AG04450 (cell line): ENCODE measurements around the gene MAGI2. TPM values are rescaled to one million over a fixed set of nuclear protein-coding genes. Genes with fewer than 3 reads are reported as not detected.

Source experiments
- CTCF ChIA-PET: fragments of 300-600, 350-600 bp; formaldehyde crosslinking; extraction: SDS; loops from one replicate; lab custom pipeline; 2022; ENCODE audit warnings: antibody characterized with exemption, inconsistent platforms; lab: Charles Lee
- POLR2A ChIA-PET: fragments of 350-600 bp; formaldehyde crosslinking; extraction: SDS; loops from one replicate; lab custom pipeline; 2021; ENCODE audit warnings: antibody characterized with exemption, inconsistent platforms; lab: Yijun Ruan, JAX
- DNase-seq: peaks from one replicate; pipeline ENCODE4 v3.0.0-alpha.2; 2011; ENCODE audit warnings: low read depth, low spot score
- H3K27ac ChIP-seq: one replicate; pipeline ENCODE4 v1.5.1; 2012; ENCODE audit warnings: low read depth, low read length, control low read depth
- H3K27me3 ChIP-seq: one replicate; pipeline ENCODE4 v1.6.0; 2012; ENCODE audit warnings: low read length; ENCODE audit not compliant: control insufficient read depth, insufficient read depth
- H3K4me3 ChIP-seq: 2 replicates; pipeline ENCODE4 v1.5.1; 2011; ENCODE audit warnings: mild to moderate bottlenecking, low read depth, low read length, control low read depth
- H3K9me3 ChIP-seq: 2 replicates; pipeline ENCODE4 v1.5.1; 2012; ENCODE audit warnings: low read length; ENCODE audit not compliant: control insufficient read depth, insufficient read depth
- polyA plus RNA-seq: library from polyadenylated mRNA; depleted of rRNA; stranded (reverse); fragments of >200 nt; gene quantifications from 2 replicates; pipeline ENCODE4 v1.2.3, GENCODE V29; 2011
- TF ChIP-seq, protein P1 (sequence below): IDR thresholded peaks from 2 replicates; pipeline ENCODE4 v1.5.1; 2011; ENCODE audit warnings: low read depth, low read length, control low read depth, inconsistent platforms

Gene MAGI2
- polyA plus RNA-seq, 1 experiment, result 2.3 TPM

DNA sequence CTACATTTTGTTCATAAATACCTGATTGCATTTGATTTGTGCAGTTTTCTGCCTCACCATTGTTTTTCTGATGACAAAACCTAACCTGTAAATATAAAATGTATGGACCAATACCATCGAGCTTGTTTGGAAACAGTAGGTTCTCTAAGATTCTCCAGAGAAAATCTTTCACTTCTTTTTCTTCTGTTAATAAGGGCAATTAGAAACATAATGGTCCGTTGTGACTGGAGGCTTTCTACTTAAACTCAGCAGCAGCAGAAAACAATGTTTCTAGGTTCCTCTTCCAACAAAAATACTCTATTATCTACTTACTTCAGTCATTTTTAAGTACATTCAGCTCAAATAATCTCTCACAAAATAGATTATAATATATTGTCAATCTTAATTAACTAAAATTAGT is 1053.4 kb downstream of the MAGI2 start:
- TF ChIP-seq, protein P1, sequence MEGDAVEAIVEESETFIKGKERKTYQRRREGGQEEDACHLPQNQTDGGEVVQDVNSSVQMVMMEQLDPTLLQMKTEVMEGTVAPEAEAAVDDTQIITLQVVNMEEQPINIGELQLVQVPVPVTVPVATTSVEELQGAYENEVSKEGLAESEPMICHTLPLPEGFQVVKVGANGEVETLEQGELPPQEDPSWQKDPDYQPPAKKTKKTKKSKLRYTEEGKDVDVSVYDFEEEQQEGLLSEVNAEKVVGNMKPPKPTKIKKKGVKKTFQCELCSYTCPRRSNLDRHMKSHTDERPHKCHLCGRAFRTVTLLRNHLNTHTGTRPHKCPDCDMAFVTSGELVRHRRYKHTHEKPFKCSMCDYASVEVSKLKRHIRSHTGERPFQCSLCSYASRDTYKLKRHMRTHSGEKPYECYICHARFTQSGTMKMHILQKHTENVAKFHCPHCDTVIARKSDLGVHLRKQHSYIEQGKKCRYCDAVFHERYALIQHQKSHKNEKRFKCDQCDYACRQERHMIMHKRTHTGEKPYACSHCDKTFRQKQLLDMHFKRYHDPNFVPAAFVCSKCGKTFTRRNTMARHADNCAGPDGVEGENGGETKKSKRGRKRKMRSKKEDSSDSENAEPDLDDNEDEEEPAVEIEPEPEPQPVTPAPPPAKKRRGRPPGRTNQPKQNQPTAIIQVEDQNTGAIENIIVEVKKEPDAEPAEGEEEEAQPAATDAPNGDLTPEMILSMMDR, result no peak
- no peak overlapping the region for H3K27ac ChIP-seq
- no peaks in the 10 kb centered on the region for H3K27me3 ChIP-seq
- DNase-seq, result no peak
- no peak overlapping the region for H3K4me3 ChIP-seq
- H3K9me3 ChIP-seq, result no peaks in the 10 kb centered on the region
- ChIA-PET CTCF (interaction anchor here (0.6 kb wide), 1 partner anchor 712 kb away, joined by 14 read pairs; no protein-coding TSS in a partner anchor), POLR2A (no interaction called here)

DNA sequence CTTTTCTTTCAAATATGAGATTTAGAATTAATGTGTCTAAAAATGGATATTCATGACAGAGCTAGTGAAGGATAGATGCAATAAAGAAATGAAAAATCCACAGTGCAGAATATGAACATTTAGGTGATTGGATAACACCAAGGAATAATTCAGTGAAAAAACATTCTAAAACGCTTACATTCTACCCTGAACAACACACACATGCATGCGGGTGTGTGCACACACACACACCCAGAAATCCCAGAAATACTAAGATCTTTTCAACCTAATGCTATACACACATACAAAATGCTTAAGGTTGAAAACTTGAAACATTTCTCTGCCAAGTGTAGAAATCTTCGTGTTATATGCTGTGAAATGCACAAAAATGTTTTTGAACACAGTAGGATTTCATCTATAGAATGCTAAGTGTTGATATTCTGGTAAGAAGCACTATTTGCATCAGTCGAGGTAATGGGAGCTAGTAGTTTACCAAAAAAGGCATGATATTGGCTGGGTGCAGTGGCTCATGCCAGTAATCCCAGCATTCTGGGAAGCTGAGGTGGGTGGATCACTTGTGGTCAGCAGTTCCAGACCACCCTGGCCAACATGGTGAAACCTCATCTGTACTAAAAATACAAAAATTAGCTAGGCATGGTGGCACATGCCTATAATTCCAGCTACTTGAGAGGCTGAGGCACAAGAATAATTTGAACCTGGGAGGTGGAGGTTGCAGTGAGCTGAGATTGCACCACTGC is 1054.3 kb downstream of the MAGI2 start:
- H3K27me3 ChIP-seq, result no peaks in the 10 kb centered on the region
- TF ChIP-seq, protein P1, result no peak
- ChIA-PET CTCF (interaction anchor here (0.6 kb wide), 1 partner anchor 711 kb away, joined by 14 read pairs; no protein-coding TSS in a partner anchor), POLR2A (no interaction called here)
- H3K4me3 ChIP-seq, result no peak overlapping the region
- H3K27ac ChIP-seq, result no peak overlapping the region
- no peaks in the 10 kb centered on the region for H3K9me3 ChIP-seq
- DNase-seq, result no peak

DNA sequence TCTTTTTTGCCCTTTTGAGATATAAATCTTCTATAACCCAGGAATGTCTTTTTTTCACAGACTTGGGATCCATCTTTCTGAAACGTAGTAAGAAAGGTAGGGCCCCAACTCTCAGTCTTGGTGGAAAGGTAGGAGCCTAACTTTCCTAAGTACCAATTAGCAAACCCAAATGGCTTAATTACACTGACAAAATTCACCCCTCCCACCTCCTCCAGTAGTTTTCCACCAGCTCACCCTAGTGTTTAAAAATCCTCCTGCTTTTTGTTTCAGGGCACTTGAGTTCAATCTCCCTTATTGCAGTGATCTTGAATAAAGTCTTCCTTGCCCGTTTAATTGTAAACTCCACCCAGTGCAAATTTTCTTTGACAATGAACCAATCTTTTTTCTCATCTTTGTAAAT is 1054.9 kb downstream of the MAGI2 start:
- H3K27me3 ChIP-seq, result no peaks in the 10 kb centered on the region
- no peak for DNase-seq
- CTCF ChIA-PET, result no interaction called here
- H3K27ac ChIP-seq, result no peak overlapping the region
- TF ChIP-seq, protein P1, result no peak
- no peak overlapping the region for H3K4me3 ChIP-seq
- POLR2A ChIA-PET, result no interaction called here
- no peaks in the 10 kb centered on the region for H3K9me3 ChIP-seq

DNA sequence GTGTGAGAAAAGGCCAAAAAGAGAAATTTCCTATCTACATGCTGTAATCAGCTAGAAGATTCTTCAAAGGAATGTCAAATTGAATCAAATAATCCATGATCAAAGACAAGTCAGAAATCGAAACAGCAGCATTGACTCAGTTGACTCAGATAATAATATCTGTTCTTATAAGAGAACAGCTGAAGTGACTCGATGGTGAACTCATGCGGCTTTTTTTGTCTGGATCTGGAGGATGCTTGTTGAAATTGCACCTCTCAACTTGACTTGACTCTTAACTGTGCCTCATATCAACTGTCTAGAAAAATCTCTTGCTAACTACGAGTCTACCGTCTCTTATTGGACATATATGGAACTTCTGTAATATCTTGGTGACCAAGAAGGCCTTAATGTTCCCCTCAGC is 1055.4 kb downstream of the MAGI2 start:
- Histone ChIP-seq H3K27me3 (no peaks in the 10 kb centered on the region), H3K4me3 (no peak overlapping the region), H3K27ac (no peak overlapping the region), H3K9me3 (no peaks in the 10 kb centered on the region)
- ChIA-PET CTCF (no interaction called here), POLR2A (no interaction called here)
- no peak for DNase-seq
- TF ChIP-seq, protein P1, result no peak

DNA sequence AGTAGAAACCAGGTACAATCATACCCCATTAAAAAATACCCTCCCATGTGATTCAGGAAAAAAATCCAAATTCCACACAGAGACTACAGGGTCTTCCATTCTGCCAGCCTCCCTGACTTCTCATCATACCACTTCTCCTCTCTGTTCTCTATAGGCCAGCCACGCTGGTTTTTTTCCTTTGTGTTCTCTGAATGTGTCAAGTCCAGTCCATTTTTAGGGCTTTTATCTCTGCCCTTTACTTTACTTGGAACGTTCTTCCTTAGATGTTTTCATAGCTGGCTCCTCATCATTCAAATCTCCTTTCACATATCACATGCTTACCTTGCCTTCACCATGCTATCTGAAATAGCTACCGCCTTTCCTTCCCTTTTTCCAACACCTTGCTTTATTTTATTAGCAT is 1057.3 kb downstream of the MAGI2 start:
- no peak for DNase-seq
- CTCF ChIA-PET, result interaction anchor here (0.8 kb wide), 1 partner anchor 24 kb away, joined by 3 read pairs; no protein-coding TSS in a partner anchor
- H3K27ac ChIP-seq, result no peak overlapping the region
- TF ChIP-seq, protein P1, result no peak
- no peaks in the 10 kb centered on the region for H3K9me3 ChIP-seq
- H3K27me3 ChIP-seq, result no peaks in the 10 kb centered on the region
- no peak overlapping the region for H3K4me3 ChIP-seq
- POLR2A ChIA-PET, result no interaction called here
